Uterus (tissue), 4 donors: Measurements from ENCODE around the gene ST6GALNAC3. TPM values are rescaled to one million over a fixed set of nuclear protein-coding genes. Genes with fewer than 3 reads are reported as not detected.

ENCODE experiments used
- DNase-seq, 2 donors: peaks; one replicate each; pipeline ENCODE4 v3.0.0-alpha.2; 2019 to 2020
- H3K27ac ChIP-seq, 2 donors: fragments of 200-600 bp; sonication (generic); 1 replicate in 1 of 2; 2 replicates in 1 of 2; pipeline ENCODE4 v1.5.1; 2016 to 2018
- H3K27me3 ChIP-seq, 2 donors: fragments of 200-600 bp; sonication (generic); one replicate each; pipeline ENCODE4 v1.5.1; 2018 to 2019; ENCODE audit warnings: control low read depth in 1 of 2
- H3K36me3 ChIP-seq, 2 donors: fragments of 200-600 bp; sonication (generic); one replicate each; pipeline ENCODE4 v1.5.1; 2019; ENCODE audit warnings: control low read depth in 1 of 2
- H3K4me1 ChIP-seq, 2 donors: fragments of 200-600 bp; sonication (generic); one replicate each; pipeline ENCODE4 v1.5.1; 2018 to 2019; ENCODE audit warnings: control low read depth in 1 of 2
- H3K4me3 ChIP-seq, 2 donors: fragments of 200-600 bp; sonication (generic); 1 replicate in 1 of 2; 2 replicates in 1 of 2; pipeline ENCODE4 v1.5.1; 2018 to 2019; ENCODE audit warnings: mild to moderate bottlenecking in 1 of 2
- H3K9me3 ChIP-seq, 2 donors: fragments of 200-600 bp; sonication (generic); one replicate each; pipeline ENCODE4 v1.5.1; 2019; ENCODE audit warnings: control low read depth in 1 of 2
- CTCF ChIP-seq, 4 experiments: fragments of 200-600 bp in 2 of 4; fragments of 450-650 bp in 2 of 4; sonication (generic) in 2 of 4; IDR thresholded peaks; one replicate each; pipeline ENCODE4 v1.5.1; 2016 to 2019; ENCODE audit warnings: antibody characterized with exemption in 4 of 4, mild to moderate bottlenecking in 2 of 4, moderate library complexity in 1 of 4
- POLR2A ChIP-seq, 2 donors: fragments of 450-650 bp; IDR thresholded peaks; one replicate each; pipeline ENCODE4 v1.6.1; 2016; ENCODE audit warnings: antibody characterized with exemption in 2 of 2, mild to moderate bottlenecking in 1 of 2, moderate library complexity in 1 of 2
- intact Hi-C: fragments of 100-400 bp; cut with DNase I; formaldehyde crosslinking; loops from one replicate; pipeline ENCODE4 v1.15.1; 2023; ENCODE audit warnings: low total_unique reads
- total RNA-seq, 4 donors: library from RNA; depleted of rRNA in 3 of 4; stranded (reverse); fragments of >200 nt in 3 of 4; gene quantifications; one replicate each; pipeline versions ENCODE4 v1.1.0 to v1.2.4, GENCODE V29; 2014 to 2023
- donor health status: DM: yes; HTN: yes; CAD: no.

Gene ST6GALNAC3
- total RNA-seq, 4 donors from 2014 or later: 6.7 to 43.4 (median 21.1) TPM

- no peaks in the 10 kb centered on the region for H3K4me1 ChIP-seq
- intact Hi-C loops: no loop called here
- TF ChIP-seq POLR2A (IDR thresholded peaks at IDR 0.05) (no peak), CTCF (IDR thresholded peaks at IDR 0.05) (no peak)
- no peaks in the 10 kb centered on the region for H3K27me3 ChIP-seq
- H3K4me3 ChIP-seq: no peak overlapping the region
- H3K27ac ChIP-seq: no peak overlapping the region
- H3K36me3 ChIP-seq: no peaks in the 10 kb centered on the region
- H3K9me3 ChIP-seq: no peaks in the 10 kb centered on the region
- no peak for DNase-seq
Measured at GRCh38 chr1:76352741-76353435, 278.3 kb downstream of the ST6GALNAC3 start.

- H3K36me3 ChIP-seq: no peaks in the 10 kb centered on the region
- no peaks in the 10 kb centered on the region for H3K27me3 ChIP-seq
- H3K27ac ChIP-seq: no peak overlapping the region
- no peaks in the 10 kb centered on the region for H3K4me1 ChIP-seq
- no peak overlapping the region for H3K4me3 ChIP-seq
- TF ChIP-seq CTCF (IDR thresholded peaks at IDR 0.05) (no peak), POLR2A (IDR thresholded peaks at IDR 0.05) (no peak)
- intact Hi-C loops: no loop called here
- DNase-seq: no peak
- no peaks in the 10 kb centered on the region for H3K9me3 ChIP-seq
Measured at GRCh38 chr1:76354236-76354635, 279.7 kb downstream of the ST6GALNAC3 start.

- H3K36me3 ChIP-seq: no peaks in the 10 kb centered on the region
- H3K4me3 ChIP-seq: no peak overlapping the region
- no peak for TF ChIP-seq CTCF (IDR thresholded peaks at IDR 0.05)
- TF ChIP-seq POLR2A (IDR thresholded peaks at IDR 0.05): no peak
- no peak for DNase-seq
- no peak overlapping the region for H3K27ac ChIP-seq
- intact Hi-C loops: no loop called here
- no peaks in the 10 kb centered on the region for H3K9me3 ChIP-seq
- no peaks in the 10 kb centered on the region for H3K27me3 ChIP-seq
- H3K4me1 ChIP-seq: no peaks in the 10 kb centered on the region
Measured at GRCh38 chr1:76366726-76367125, 292.2 kb downstream of the ST6GALNAC3 start.

GRCh38 chr1:76371941-76372340 is 297.4 kb downstream of the ST6GALNAC3 start:
- H3K27ac ChIP-seq: no peak overlapping the region
- H3K4me1 ChIP-seq: no peaks in the 10 kb centered on the region
- DNase-seq: no peak
- no peak overlapping the region for H3K4me3 ChIP-seq
- H3K27me3 ChIP-seq: no peaks in the 10 kb centered on the region
- TF ChIP-seq POLR2A (IDR thresholded peaks at IDR 0.05): no peak
- TF ChIP-seq CTCF (IDR thresholded peaks at IDR 0.05): no peak
- intact Hi-C loops: no loop called here
- no peaks in the 10 kb centered on the region for H3K36me3 ChIP-seq
- H3K9me3 ChIP-seq: no peaks in the 10 kb centered on the region

- DNase-seq: no peak
- Histone ChIP-seq H3K27me3 (no peaks in the 10 kb centered on the region), H3K4me3 (no peak overlapping the region), H3K9me3 (no peaks in the 10 kb centered on the region), H3K27ac (no peak overlapping the region), H3K36me3 (no peaks in the 10 kb centered on the region), H3K4me1 (no peaks in the 10 kb centered on the region)
- TF ChIP-seq CTCF (IDR thresholded peaks at IDR 0.05): no peak
- no peak for TF ChIP-seq POLR2A (IDR thresholded peaks at IDR 0.05)
- intact Hi-C loops: no loop called here
Measured at GRCh38 chr1:76374086-76374485, 299.5 kb downstream of the ST6GALNAC3 start.
